DMS114 treated with DMSO at 0.1 percent for 48 hours (cell line): ENCODE measurements around the gene NFKB2.
A peak's percentile ranks its signal among the peaks of the same experiment; 100 is the strongest.

Experiments used
- DNase-seq: peaks from one replicate; lab custom pipeline; 2025; ENCODE audit not compliant: unreplicated experiment; lab: John Stamatoyannopoulos, UW

Gene NFKB2

DNA sequence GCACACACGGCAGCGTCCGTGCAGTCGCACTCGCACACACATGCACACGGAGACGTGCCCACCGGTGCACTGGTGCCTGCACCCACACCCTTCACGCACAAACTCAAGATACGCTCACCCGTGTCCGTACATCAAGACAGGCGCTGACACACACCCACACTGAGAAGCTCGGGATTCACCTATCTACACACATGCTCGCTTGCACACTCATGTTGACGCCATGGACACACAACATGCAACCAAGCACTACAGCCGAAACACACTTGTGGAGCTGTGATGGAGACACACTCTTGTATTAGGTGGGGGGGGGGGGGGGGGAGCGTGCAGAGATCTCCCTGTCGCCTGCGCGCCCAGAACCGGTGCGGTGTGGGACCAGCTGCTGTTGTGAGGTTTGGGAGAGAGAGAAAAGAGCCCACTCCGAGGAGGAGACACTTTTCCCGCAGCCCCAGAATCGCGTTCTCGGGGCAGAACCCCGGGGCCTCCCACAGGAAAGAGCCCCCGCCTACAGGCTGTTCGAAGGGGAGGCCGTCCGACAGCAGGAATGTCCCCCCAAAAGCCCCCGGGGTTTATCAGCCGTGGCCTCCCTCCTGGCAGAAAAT is 605 bp upstream of the NFKB2 start:
- DNase-seq: peak; percentile 51

DNA sequence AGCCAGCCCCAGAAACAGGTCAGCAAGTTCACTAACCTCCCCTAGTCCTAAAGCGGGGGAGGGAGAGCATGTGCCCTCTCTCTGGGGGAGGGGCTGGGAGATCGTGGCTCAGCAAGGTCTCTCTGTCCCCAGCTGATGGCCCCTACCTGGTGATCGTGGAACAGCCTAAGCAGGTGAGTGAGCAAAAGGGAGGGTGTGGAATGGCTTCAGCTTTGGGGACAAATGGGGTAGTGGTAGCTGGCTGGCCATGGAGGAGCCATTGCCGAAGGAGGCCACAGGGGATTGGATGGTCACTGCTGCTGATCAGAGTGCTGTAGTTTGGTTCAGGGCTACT is 779 bp downstream of the NFKB2 start:
- DNase-seq: no peak

DNA sequence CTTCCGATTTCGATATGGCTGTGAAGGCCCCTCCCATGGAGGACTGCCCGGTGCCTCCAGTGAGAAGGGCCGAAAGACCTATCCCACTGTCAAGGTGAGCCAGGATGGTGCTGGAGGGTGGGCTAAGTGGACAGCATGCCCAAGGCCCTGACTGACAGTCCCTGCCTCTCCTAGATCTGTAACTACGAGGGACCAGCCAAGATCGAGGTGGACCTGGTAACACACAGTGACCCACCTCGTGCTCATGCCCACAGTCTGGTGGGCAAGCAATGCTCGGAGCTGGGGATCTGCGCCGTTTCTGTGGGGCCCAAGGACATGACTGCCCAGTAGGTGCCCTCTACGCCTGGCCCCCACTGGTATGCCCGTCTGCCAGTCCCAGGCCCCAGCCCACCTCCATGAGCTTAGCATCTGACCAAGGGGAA is 1.2 kb downstream of the NFKB2 start:
- DNase-seq: no peak

DNA sequence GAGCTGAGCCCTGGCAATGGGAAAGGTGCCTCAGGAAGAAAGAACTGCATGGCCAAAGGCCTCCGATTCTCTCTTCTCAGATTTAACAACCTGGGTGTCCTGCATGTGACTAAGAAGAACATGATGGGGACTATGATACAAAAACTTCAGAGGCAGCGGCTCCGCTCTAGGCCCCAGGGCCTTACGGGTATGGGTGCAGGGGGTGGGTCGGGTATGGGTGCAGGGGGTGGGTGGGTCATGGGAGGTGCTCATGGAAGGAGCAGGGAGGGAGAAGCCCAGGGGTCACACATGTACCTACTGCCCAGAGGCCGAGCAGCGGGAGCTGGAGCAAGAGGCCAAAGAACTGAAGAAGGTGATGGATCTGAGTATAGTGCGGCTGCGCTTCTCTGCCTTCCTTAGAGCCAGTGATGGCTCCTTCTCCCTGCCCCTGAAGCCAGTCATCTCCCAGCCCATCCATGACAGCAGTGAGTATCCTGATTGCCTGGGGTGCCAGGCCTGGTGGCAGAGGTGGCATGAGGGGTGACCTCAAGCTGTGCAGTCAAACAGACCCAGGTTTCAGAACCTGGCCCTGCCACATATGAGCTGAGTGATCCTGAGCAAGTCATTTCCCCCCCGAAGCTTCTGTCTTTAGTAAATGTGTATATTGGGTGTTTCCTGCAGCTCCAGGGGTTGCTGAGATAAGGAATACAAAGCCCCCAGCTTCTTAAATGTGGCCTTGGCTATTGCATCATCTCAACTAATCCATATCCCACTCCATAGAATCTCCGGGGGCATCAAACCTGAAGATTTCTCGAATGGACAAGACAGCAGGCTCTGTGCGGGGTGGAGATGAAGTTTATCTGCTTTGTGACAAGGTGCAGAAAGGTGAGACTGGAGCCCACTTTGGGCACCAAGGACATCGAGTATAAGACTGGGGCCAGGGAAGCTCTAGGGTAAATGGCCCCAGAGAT is 2.0 kb downstream of the NFKB2 start:
- DNase-seq: no peak

DNA sequence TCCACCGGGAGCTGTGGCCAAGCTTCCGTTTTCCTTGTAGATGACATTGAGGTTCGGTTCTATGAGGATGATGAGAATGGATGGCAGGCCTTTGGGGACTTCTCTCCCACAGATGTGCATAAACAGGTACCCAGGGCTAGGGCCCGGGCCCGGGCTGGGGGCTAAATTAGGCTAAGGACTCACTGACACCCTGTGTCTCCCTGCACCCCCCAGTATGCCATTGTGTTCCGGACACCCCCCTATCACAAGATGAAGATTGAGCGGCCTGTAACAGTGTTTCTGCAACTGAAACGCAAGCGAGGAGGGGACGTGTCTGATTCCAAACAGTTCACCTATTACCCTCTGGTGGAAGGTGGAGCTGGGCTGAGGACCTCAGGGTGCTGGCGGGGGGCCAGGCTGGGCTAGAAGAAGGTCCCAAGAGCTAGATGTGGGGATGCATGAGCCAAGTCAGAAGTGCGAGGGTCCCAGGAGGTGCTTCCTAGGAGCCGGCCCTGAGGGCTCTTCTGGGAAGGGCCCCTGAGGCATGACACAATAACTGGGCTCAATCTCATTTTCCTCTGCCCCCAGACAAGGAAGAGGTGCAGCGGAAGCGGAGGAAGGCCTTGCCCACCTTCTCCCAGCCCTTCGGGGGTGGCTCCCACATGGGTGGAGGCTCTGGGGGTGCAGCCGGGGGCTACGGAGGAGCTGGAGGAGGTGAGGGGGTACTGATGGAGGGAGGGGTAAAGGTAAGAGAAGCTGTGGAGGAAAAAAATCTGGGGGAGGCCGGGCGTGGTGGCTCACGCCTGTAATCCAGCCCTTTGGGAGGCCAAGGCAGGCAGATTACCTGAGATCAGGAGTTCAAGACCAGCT is 2.9 kb downstream of the NFKB2 start:
- DNase-seq: no peak

DNA sequence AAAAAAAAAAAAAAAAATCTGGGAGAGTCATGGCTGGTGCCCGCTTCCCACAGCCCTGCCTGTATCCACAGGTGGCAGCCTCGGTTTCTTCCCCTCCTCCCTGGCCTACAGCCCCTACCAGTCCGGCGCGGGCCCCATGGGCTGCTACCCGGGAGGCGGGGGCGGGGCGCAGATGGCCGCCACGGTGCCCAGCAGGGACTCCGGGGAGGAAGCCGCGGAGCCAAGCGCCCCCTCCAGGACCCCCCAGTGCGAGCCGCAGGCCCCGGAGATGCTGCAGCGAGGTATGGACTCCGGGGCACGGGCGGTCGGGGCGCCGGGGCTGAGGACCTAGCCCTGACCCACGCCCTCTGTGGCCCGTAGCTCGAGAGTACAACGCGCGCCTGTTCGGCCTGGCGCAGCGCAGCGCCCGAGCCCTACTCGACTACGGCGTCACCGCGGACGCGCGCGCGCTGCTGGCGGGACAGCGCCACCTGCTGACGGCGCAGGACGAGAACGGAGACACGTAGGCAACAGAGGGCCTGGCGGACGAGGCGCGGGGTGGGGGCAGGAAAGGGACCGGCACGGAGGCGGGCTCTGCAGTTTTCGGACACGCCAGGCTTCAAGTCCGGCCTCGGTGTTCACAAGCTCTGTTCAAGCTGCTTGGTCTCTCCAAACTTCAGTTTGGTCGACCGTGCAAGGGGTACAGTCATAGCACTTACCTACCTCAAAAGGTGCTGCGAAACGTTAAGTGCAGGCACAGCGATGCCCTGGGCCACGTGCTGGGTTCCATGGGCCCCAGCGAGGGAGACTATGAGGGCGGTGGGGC is 3.9 kb downstream of the NFKB2 start:
- DNase-seq: peak; percentile 55

DNA sequence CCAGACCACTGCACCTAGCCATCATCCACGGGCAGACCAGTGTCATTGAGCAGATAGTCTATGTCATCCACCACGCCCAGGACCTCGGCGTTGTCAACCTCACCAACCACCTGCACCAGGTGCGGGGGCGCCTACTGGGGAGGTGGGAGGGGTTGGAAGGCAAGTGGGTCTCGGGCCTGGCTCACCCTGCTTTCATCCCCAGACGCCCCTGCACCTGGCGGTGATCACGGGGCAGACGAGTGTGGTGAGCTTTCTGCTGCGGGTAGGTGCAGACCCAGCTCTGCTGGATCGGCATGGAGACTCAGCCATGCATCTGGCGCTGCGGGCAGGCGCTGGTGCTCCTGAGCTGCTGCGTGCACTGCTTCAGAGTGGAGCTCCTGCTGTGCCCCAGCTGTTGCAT is 4.6 kb downstream of the NFKB2 start:
- no peak for DNase-seq

DNA sequence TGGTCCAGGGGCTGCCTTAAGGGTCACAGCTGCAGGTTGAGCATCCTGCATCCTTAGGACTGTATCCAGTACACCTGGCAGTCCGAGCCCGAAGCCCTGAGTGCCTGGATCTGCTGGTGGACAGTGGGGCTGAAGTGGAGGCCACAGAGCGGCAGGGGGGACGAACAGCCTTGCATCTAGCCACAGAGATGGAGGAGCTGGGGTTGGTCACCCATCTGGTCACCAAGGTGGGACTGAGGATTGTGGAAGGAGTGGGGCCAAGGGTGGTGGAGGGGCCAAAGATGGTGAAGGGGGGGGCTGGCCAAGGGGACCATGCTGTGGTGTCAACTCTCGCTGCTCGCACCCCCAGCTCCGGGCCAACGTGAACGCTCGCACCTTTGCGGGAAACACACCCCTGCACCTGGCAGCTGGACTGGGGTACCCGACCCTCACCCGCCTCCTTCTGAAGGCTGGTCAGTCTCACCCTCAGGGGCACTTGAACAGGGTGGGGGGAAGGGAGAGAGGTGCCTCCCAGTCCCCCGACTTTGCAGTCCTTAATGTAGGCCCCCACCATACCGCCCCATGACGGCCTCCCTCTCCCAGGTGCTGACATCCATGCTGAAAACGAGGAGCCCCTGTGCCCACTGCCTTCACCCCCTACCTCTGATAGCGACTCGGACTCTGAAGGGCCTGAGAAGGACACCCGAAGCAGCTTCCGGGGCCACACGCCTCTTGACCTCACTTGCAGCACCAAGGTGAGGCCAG is 5.3 kb downstream of the NFKB2 start:
- DNase-seq: no peak

DNA sequence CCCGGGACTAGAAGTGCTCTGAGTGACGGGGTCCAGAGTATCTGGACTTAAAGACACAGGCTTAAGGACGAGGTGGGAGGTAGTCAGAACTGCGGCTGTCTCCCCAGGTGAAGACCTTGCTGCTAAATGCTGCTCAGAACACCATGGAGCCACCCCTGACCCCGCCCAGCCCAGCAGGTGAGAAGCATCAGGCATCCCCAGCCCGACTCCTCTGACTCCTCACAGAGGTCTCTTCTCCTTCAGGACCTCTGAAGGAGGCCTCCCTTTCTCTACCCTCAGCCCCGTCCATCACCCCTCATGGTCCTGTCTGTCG is 5.8 kb downstream of the NFKB2 start:
- no peak for DNase-seq

DNA sequence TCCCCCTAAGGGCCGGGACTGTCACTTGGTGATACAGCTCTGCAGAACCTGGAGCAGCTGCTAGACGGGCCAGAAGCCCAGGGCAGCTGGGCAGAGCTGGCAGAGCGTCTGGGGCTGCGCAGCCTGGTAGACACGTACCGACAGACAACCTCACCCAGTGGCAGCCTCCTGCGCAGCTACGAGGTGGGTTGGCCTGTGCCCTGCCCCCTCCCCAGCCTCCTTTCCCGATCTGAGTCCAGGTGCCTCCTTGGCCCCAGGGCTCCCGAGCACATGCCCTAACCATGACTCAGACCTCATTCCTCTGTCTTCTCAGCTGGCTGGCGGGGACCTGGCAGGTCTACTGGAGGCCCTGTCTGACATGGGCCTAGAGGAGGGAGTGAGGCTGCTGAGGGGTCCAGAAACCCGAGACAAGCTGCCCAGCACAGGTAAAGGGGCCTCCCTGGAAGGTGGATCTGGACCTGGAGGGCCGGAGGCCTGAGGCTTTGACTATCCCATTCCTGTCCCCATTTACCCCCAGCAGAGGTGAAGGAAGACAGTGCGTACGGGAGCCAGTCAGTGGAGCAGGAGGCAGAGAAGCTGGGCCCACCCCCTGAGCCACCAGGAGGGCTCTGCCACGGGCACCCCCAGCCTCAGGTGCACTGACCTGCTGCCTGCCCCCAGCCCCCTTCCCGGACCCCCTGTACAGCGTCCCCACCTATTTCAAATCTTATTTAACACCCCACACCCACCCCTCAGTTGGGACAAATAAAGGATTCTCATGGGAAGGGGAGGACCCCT is 6.4 kb downstream of the NFKB2 start:
- DNase-seq: no peak

DNA sequence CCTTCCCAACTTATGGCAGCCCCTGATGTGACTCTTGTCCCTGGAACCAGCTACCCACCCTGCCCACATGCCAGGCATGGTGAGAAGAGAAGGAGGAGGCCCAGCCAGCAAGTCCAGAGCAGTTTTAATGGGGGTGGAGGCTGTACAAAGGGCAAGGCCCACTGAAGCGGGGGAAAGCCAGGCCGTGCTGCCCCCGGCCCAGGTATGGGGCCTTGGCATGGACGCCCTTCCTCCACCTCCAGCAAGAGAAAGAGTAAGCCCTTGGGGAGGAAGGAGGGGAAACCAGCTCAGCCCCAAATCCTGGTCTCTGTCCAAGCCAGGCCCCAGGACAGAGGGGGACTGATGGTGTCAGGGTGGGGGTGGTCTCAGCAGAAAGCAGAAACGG is 7.0 kb downstream of the NFKB2 start:
- DNase-seq: no peak

DNA sequence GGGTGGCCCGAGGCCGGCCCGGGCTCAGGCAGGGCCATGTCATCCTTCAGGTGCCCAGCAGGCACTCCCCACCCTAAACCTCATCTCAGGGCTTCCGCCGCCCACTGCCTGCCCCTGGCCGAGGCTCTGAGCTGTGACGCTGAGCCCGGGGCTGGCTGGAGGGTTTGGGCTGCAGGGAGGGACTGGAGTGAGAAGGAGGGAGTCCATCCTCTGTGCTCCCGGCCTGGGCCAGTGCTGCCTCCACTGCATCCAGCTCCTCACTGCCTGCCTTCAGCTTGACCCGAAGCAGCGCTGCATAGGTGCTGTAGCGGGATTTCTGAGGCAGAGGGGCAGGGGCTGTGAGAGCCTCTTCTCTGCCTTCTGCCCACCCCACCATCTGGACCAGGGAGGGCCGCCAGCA is 7.6 kb downstream of the NFKB2 start:
- DNase-seq: no peak

DNA sequence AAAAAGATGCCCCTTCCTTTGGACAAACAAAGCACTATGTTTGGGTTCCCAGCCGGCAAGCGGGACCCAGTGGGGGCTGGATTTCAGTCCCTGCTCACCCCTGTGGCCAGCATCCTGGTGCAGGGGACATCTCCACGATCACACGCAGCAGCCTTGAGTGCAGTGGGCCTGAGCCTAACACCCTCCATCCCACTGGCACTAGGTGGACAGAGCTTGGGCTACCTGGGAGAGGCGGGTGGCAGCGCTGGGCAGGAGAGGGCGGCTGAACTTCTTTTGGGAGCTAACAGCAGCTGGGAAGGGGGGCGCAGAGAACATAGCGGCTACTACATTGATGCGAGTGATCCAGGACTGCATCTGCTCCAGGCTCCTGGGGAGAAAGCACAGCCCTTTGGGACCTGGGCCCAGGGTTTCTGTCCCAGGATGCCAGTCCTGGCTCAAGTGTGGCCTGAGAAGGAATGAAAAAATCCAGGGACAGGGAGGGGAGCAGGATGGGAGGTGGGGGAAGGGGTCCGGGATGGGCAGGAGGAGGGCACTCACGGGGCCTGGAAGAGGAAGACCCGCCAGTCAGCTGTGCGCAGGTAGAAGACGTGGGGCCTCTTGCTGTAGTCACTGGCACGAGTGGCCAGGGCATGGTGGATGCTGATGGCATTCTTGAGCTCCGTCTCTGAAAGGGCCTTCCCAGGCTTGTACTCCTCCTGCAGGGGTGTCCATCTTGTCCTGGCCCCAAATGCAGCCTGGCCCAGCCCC is 9.0 kb downstream of the NFKB2 start:
- DNase-seq: no peak

DNA sequence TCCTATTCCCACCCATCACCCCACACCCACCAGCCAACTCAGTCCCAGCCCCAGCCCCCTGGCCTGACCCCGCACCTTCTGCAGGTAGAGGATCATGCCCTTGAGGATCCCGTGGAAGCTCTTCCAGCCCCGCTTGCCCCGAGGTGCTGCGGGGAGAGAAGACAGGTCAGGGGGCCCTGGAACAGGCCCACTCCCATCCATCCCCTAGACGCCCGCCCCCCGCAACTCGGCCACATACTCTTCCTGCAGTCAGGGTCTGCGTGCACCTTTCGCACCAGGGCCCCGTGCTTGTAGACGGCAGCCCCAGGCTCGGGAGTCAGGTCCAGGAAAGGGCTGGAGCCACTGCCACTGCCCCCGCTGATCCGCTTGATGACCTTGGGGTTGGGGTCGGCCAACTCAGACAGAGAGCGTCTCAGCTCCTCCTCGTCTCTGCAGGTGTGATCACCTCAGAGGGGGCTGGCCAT is 9.6 kb downstream of the NFKB2 start:
- DNase-seq: no peak

DNA sequence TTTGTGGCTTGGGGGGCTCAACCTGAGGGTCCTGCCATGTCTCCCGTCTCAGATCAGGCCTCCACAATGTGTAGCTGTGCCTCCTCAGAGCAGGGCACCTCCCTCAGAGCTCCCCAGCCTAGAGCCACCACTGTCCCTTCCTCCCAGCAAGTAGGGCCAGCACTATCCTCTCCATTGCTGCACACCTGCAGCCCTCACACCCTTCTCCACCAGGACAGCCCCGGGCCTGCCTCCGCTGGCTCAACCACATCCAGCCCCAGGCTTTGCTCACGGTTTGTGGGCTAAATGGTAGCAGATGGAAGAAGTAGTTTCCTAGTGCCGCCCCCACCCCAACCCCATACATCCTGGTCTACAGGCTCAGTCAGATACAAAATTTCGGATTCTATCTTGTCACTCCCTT is 10.1 kb downstream of the NFKB2 start:
- no peak for DNase-seq

DNA sequence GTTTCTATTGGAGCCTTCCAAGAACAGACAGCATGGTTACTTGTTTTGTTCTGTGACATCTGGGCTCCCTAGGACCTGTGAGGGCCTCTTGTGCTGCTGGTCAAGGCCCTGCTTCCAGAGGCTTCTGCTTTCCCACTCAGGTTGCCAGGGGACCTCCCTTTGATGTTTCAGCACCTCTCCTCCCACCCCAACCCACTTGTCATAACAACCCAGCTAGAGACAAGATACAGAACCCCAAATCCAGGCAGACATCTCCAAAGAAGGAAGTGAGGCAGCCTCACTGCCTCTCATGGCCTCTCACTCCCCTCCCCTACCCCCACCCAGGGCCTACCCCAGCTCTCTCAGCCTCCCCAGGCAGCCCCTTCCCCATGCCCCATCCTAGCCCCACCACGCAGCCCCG is 11.3 kb downstream of the NFKB2 start:
- DNase-seq: no peak

DNA sequence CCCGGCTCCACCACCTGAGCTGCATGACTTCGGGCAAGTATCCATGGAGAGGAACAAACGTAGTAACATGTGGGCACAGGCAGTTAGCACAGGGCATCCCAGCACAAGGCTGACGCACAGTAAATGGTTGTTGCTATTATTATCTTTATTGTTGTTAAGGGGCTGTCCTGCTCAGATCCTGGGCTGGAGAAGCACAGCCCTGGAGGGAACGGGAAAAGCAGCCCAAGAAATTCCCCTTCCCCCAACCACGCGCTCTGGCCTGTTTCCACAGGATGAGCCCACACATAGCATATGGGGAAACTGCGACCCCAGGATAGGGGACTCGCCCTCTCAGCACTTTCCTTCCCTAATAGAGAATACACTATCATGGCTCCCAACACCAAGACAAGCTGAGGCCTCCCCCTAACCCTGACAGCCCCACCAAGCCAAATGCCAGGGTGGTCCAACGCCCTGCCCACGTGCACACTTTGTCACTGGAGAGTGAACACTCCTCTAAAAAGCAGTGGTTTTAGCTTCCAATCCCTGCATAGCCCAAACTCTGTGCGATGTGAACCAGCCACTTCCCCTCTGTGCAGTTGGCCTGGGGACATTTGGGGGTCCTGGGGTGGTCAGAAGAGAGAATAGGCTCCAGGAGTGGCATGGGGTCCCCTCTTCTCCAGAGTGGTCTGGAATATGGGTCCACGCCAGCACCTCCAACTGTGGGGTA is 12.1 kb downstream of the NFKB2 start:
- DNase-seq: no peak

DNA sequence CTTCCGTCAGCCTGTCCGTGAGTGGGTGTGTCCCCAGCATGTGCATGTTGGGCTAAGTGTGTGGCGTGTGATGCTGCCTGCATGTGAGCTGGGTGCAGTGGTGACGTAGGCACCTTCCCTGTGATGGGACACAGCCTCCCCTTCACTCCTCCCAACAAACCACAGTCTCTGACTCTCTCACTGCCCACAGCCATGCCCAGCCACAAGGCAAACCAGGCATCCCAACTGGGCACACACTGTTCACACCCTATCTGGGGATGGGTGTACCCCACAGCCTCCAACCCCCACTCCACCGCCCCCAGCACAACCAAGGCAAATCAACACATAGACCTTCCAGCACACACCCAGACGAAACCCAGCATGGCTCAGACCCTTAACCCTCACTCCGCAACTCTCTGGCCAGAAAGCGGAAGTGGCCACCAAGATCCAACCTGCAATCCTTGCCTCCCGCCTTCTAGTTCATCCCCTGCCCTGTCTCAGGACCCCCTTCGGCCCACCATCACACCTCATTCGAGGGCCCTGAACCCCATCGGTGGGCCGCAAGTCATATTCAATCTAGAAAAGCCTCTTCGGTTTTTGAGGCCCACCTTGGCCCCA is 12.7 kb downstream of the NFKB2 start:
- DNase-seq: no peak
